Measurements from ENCODE around the gene CHN1.

The CHN1 gene

DNA sequence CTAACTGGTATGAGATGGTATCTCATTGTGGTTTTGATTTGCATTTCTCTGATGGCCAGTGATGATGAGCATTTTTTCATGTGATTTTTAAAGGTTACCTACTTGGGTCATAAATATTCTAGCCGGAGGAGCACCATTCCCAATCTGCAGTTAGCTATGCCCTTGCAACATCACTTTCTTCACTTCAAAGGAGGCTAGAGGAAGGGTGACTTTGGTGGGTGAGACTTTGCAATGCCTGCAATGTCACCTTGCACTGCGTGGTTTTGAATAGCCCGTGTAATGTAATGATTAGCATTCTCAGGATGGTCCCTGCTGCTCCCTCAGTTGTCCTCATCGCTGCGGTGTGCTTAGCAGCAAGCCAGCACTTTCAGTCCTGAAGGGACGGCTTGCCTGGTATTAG, 184.8 kb downstream of the CHN1 start:
- DNase-seq (ENCODE audit: low spot score): no peak
- ChIA-PET POLR2A (ENCODE audit: low non-redundant PET) (no interaction called here), CTCF (no interaction called here)
- no peak overlapping the region for H3K27ac ChIP-seq
- TF ChIP-seq, protein P1, sequence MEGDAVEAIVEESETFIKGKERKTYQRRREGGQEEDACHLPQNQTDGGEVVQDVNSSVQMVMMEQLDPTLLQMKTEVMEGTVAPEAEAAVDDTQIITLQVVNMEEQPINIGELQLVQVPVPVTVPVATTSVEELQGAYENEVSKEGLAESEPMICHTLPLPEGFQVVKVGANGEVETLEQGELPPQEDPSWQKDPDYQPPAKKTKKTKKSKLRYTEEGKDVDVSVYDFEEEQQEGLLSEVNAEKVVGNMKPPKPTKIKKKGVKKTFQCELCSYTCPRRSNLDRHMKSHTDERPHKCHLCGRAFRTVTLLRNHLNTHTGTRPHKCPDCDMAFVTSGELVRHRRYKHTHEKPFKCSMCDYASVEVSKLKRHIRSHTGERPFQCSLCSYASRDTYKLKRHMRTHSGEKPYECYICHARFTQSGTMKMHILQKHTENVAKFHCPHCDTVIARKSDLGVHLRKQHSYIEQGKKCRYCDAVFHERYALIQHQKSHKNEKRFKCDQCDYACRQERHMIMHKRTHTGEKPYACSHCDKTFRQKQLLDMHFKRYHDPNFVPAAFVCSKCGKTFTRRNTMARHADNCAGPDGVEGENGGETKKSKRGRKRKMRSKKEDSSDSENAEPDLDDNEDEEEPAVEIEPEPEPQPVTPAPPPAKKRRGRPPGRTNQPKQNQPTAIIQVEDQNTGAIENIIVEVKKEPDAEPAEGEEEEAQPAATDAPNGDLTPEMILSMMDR (conservative IDR thresholded peaks at IDR 0.05; ENCODE audit: low read depth): no peak

GRCh38 chr2:174815526-174815925, 189.7 kb downstream of the CHN1 start:
- no peak for DNase-seq (ENCODE audit: low spot score)

GRCh38 chr2:174812037-174812436, 193.1 kb downstream of the CHN1 start:
- no peak overlapping the region for H3K27ac ChIP-seq
- TF ChIP-seq, protein P1 (conservative IDR thresholded peaks at IDR 0.05; ENCODE audit: low read depth): no peak
- DNase-seq (ENCODE audit: low spot score): no peak
- ChIA-PET POLR2A (ENCODE audit: low non-redundant PET) (no interaction called here), CTCF (no interaction called here)

More at GRCh38 chr2:174815526-174815925, 189.7 kb downstream of the CHN1 start:
- TF ChIP-seq, protein P1 (conservative IDR thresholded peaks at IDR 0.05; ENCODE audit: low read depth): no peak
- POLR2A ChIA-PET (ENCODE audit: low non-redundant PET): no interaction called here
- no peak overlapping the region for H3K27ac ChIP-seq
- CTCF ChIA-PET: interaction anchor here (0.7 kb wide), 1 partner anchor 24 kb away, joined by 3 read pairs; no protein-coding TSS in a partner anchor

- ChIA-PET POLR2A (ENCODE audit: low non-redundant PET) (no interaction called here), CTCF (no interaction called here)
- DNase-seq (ENCODE audit: low spot score): no peak
- TF ChIP-seq, protein P1 (conservative IDR thresholded peaks at IDR 0.05; ENCODE audit: low read depth): no peak
- H3K27ac ChIP-seq: no peak overlapping the region
Observed at GRCh38 chr2:174807931-174808330, 197.2 kb downstream of the CHN1 start.

DNA sequence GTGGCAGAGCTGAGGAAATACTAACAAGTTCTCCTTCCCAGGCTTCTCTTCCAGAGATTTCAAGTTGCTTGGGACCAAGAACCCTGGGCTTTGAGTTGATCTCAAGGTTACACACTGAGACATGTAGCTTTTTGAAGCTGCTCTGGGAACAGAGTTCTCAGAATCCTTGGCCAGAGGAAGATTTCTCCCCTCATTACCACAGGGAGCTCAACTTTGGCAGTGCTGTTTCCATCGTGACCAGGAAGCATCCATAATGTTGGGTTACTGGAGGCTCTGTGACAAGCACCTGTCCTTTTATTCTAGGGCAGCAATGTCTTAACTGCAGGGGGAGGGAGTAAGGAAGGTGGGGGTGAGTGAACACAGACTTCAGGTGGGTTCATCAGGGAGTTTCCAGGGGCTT, 199.4 kb downstream of the CHN1 start:
- no peak overlapping the region for H3K27ac ChIP-seq
- no peak for DNase-seq (ENCODE audit: low spot score)
- TF ChIP-seq, protein P1 (conservative IDR thresholded peaks at IDR 0.05; ENCODE audit: low read depth): no peak
- ChIA-PET CTCF (no interaction called here), POLR2A (ENCODE audit: low non-redundant PET) (no interaction called here)

DNA sequence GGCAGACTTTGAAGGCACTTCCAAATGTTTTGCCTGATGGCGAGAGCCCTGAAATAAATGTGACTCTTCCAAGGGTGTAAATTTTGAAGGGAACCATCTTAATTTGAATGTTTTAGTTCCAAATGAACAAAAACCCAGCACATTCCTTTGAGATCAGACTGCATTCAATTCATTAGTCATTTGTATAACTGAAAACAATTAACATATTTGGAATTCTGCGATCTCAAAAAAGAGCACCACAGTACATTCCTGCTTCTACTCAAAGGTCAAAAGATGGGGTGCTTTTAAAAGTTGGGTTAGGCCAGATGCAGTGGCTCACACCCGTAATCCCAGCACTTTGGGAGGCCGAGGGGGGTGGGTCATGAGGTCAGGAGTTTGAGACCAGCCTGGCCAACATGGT, 202.7 kb downstream of the CHN1 start:
- H3K27ac ChIP-seq: no peak overlapping the region
- TF ChIP-seq, protein P1 (conservative IDR thresholded peaks at IDR 0.05; ENCODE audit: low read depth): no peak
- DNase-seq (ENCODE audit: low spot score): no peak
- ChIA-PET CTCF (interaction anchor here (1.0 kb wide), 1 partner anchor 182 kb away, joined by 3 read pairs; no protein-coding TSS in a partner anchor), POLR2A (ENCODE audit: low non-redundant PET) (no interaction called here)

Data from RWPE1 (cell line).